Transverse colon (tissue), 4 donors: ENCODE data around the gene TRPM1. TPM values are rescaled to one million over a fixed set of nuclear protein-coding genes. Genes with fewer than 3 reads are reported as not detected.

ENCODE experiments used
- DNase-seq: peaks from one replicate; pipeline ENCODE4 v3.0.0-alpha.2; 2019
- H3K27ac ChIP-seq, 4 donors: fragments of 200-600 bp; sonication (generic); 2 replicates each; pipeline ENCODE4 v1.5.1; 2016 to 2018; ENCODE audit warnings: inconsistent platforms in 4 of 4
- H3K27me3 ChIP-seq: fragments of 200-600 bp; sonication (generic); 2 replicates; pipeline ENCODE4 v1.5.1; 2017; ENCODE audit warnings: inconsistent platforms
- H3K36me3 ChIP-seq, 4 donors: fragments of 200-600 bp; sonication (generic); 2 replicates each; pipeline ENCODE4 v1.5.1; 2017 to 2019; ENCODE audit warnings: inconsistent platforms in 4 of 4
- H3K4me1 ChIP-seq, 4 donors: fragments of 200-600 bp; sonication (generic); 2 replicates each; pipeline ENCODE4 v1.5.1; 2017 to 2020; ENCODE audit warnings: inconsistent platforms in 4 of 4
- H3K4me3 ChIP-seq, 4 donors: fragments of 200-600 bp; sonication (generic); 1 replicate in 1 of 4; 2 replicates in 3 of 4; pipeline versions ENCODE4 v1.5.1 to v1.6.1; 2017 to 2019; ENCODE audit warnings: inconsistent platforms in 4 of 4
- H3K9me3 ChIP-seq, 2 donors: fragments of 200-600 bp; sonication (generic); 2 replicates each; pipeline ENCODE4 v1.5.1; 2017 to 2019; ENCODE audit warnings: inconsistent platforms in 2 of 2
- EP300 ChIP-seq: sonication (generic); formaldehyde crosslinking; IDR thresholded peaks from one replicate; pipeline ENCODE4 v1.6.1; 2017; ENCODE audit warnings: antibody characterized with exemption, low read depth
- POLR2A ChIP-seq: fragments of 450-650 bp; IDR thresholded peaks from one replicate; pipeline ENCODE4 v1.6.1; 2016; ENCODE audit warnings: antibody characterized with exemption, mild to moderate bottlenecking, moderate library complexity
- POLR2AphosphoS5 ChIP-seq, 3 donors: sonication (generic); formaldehyde crosslinking; IDR thresholded peaks; one replicate each; pipeline ENCODE4 v1.6.1; 2016; ENCODE audit warnings: antibody characterized with exemption in 3 of 3
- WGBS, 2 donors: methylation state at CpG; one replicate each; pipeline ENCODE4 v1.1.5; 2018; ENCODE audit warnings: low coverage in 1 of 2; 5-methylcytosine and 5-hydroxymethylcytosine counted together
- in situ Hi-C, 4 donors: fragments of 200-750 bp; cut with MboI; loops; one replicate each; pipeline versions ENCODE4 v1.15.0 to v1.15.1; 2017; ENCODE audit warnings: low sequenced_read_pairs in 3 of 4, low pct_ligation_motif_present in 1 of 4, low pct_unique_long_range_greater_than_20kb in 1 of 4
- intact Hi-C: fragments of 100-400 bp; cut with DNase I; formaldehyde crosslinking; loops from one replicate; pipeline ENCODE4 v1.15.1; 2023; ENCODE audit warnings: low total_unique reads
- total RNA-seq, 4 donors: library from RNA; depleted of rRNA; stranded (reverse); fragments of >200 nt; gene quantifications; one replicate each; pipeline ENCODE4 v1.1.0, GENCODE V29; 2016
- TF ChIP-seq, protein P1 (sequence below), 5 experiments: fragments of 200-600 bp in 3 of 5; fragments of 450-650 bp in 2 of 5; sonication (generic) in 3 of 5; IDR thresholded peaks; 1 replicate in 2 of 5; 2 replicates in 3 of 5; pipeline ENCODE4 v1.5.1; 2016 to 2017; ENCODE audit warnings: antibody characterized with exemption in 5 of 5, inconsistent platforms in 3 of 5, mild to moderate bottlenecking in 2 of 5, moderate library complexity in 1 of 5

TRPM1 gene
- total RNA-seq, 4 donors from 2014 or later, result not detected

DNA sequence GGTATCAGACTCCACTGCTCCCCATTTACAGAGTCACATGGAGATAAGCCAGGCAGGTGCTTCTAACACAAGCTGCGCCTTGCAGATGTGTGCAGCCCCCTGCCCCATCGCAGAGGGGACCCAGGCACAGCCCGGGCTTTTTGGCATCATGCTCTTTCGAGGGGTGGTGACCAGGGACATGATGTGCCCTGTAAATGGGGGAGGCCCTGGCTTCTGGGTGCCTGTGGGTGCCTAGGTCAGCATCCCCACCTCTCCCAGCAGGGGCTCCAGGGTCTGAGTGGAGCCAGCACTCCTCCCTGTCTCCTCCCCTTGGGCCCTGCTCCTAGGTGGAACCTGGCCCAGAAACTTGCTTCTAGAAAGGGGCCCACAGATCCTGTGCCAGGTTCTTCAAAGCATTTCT is 15.2 kb downstream of the TRPM1 start:
- WGBS, 2 donors, result 94% methylated on average over 4 of the region's 4 CpGs; no CpG with 5 or more reads in 1 of the 2 donors
- intact Hi-C loops, result no loop called here
- Histone ChIP-seq H3K36me3 (no peaks in the 10 kb centered on the region), H3K4me1 (peaks cover 4 to 20% (median 14%) of the 10 kb centered on the region in 4 donors), H3K9me3 (no peaks in the 10 kb centered on the region), H3K27me3 (no peaks in the 10 kb centered on the region), H3K4me3 (no peak overlapping the region), H3K27ac (no peak overlapping the region)
- TF ChIP-seq, protein P1, sequence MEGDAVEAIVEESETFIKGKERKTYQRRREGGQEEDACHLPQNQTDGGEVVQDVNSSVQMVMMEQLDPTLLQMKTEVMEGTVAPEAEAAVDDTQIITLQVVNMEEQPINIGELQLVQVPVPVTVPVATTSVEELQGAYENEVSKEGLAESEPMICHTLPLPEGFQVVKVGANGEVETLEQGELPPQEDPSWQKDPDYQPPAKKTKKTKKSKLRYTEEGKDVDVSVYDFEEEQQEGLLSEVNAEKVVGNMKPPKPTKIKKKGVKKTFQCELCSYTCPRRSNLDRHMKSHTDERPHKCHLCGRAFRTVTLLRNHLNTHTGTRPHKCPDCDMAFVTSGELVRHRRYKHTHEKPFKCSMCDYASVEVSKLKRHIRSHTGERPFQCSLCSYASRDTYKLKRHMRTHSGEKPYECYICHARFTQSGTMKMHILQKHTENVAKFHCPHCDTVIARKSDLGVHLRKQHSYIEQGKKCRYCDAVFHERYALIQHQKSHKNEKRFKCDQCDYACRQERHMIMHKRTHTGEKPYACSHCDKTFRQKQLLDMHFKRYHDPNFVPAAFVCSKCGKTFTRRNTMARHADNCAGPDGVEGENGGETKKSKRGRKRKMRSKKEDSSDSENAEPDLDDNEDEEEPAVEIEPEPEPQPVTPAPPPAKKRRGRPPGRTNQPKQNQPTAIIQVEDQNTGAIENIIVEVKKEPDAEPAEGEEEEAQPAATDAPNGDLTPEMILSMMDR (IDR thresholded peaks at IDR 0.05), result no peak
- TF ChIP-seq POLR2A, result no peak
- TF ChIP-seq EP300, result no peak
- TF ChIP-seq POLR2AphosphoS5 (IDR thresholded peaks at IDR 0.05), result no peak
- no peak for DNase-seq
- in situ Hi-C loops, result no loop called here

DNA sequence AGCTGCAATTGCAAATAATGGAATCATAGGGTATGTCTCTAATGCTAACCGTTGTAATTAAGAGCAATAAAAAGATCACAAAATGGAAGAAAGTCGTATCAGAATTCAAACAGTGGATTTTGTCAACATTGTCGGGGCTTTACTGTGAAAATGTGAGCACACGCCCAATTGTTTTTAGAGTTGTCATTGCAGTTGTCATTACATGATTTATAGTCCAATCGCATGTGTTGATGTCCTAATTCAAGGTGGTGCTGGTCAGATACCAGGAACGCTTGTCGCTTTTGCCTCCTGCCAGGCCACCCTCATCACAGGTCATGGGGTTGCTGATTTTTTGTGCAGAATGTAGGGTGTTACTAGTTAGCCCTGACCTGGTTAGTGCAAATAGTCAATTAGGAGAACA is 16.2 kb downstream of the TRPM1 start:
- Histone ChIP-seq H3K4me1 (peaks cover 4 to 20% (median 14%) of the 10 kb centered on the region in 4 donors), H3K27me3 (no peaks in the 10 kb centered on the region), H3K36me3 (no peaks in the 10 kb centered on the region), H3K27ac (no peak overlapping the region), H3K9me3 (no peaks in the 10 kb centered on the region), H3K4me3 (no peak overlapping the region)
- no peak for DNase-seq
- in situ Hi-C loops (no loop called here), intact Hi-C loops (no loop called here)
- WGBS, 2 donors, result 61 to 70% methylated on average over 5 to 7 of the region's 7 CpGs
- TF ChIP-seq, protein P1 (IDR thresholded peaks at IDR 0.05), result no peak
- TF ChIP-seq POLR2A, result no peak
- TF ChIP-seq EP300, result no peak
- no peak for TF ChIP-seq POLR2AphosphoS5 (IDR thresholded peaks at IDR 0.05)

DNA sequence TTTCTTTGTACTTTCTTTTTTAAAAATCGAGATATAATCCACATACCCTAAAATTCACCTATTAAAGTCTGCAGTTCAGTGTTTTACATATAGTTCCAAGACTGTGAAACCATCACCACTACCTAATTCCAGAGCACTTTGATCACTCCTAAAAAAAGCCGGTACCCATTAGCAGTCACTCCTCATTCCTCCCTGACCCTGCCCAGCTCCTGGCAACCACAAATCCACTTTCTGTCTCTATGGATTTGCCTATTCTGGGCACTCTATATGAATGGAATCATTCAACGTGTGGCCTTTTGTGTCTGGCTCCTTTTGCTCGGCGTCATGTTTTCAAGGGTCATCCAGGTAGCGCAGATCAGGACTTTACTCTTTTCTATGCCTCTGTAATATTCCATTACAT is 17.3 kb downstream of the TRPM1 start:
- WGBS, 2 donors, result 74 to 84% methylated on average over 6 of the region's 6 CpGs
- no peaks in the 10 kb centered on the region for H3K27me3 ChIP-seq
- no peak overlapping the region for H3K27ac ChIP-seq
- no peak for TF ChIP-seq POLR2A
- TF ChIP-seq, protein P1 (IDR thresholded peaks at IDR 0.05), result no peak
- no peak for TF ChIP-seq POLR2AphosphoS5 (IDR thresholded peaks at IDR 0.05)
- TF ChIP-seq EP300, result no peak
- no peak overlapping the region for H3K4me3 ChIP-seq
- intact Hi-C loops, result no loop called here
- in situ Hi-C loops, result no loop called here
- no peak for DNase-seq
- peaks cover 4 to 20% (median 14%) of the 10 kb centered on the region in 4 donors for H3K4me1 ChIP-seq
- no peaks in the 10 kb centered on the region for H3K36me3 ChIP-seq
- H3K9me3 ChIP-seq, result no peaks in the 10 kb centered on the region

DNA sequence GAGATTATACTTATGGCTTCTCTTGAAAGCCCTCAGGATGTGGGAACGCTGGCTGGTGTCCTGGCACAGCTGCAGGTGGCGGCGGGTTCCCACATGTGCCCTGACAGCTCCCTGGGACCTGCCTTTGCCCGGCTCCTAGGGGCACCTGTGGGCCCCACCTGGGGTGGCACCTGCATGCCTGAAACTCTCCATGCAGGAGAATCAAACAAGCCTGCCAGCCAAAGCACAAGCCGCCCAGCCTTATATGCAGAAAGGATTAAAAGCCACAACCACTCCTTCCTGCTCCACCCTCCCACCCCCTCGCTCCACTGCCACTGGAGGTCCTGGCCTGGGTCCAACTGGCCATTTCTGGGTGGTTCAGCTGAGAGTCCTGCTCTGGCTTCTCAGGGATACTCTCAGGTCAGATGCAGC is 18.1 kb downstream of the TRPM1 start:
- 45% methylated on average over 4 of the region's 6 CpGs; no CpG with 5 or more reads in 1 of the 2 donors for WGBS, 2 donors
- intact Hi-C loops, result no loop called here
- Histone ChIP-seq H3K4me3 (no peak overlapping the region), H3K27me3 (no peaks in the 10 kb centered on the region), H3K36me3 (no peaks in the 10 kb centered on the region), H3K9me3 (no peaks in the 10 kb centered on the region), H3K27ac (peak overlapping the region in 2 of 4 donors; percentile 7 to 50), H3K4me1 (peaks cover 4 to 20% (median 14%) of the 10 kb centered on the region in 4 donors)
- in situ Hi-C loops, result no loop called here
- DNase-seq, result peak; percentile 51
- peak in 1 of 3 donors; percentile 24 for TF ChIP-seq POLR2AphosphoS5 (IDR thresholded peaks at IDR 0.05)
- TF ChIP-seq POLR2A, result no peak
